HEK293 (cell line): ENCODE results near the gene SLC9C1.

Source experiments
- CTCF ChIA-PET: fragments of 350-600 bp; formaldehyde crosslinking; extraction: SDS; loops from one replicate; lab custom pipeline; 2021; ENCODE audit warnings: antibody characterized with exemption; lab: Yijun Ruan, JAX
- POLR2A ChIA-PET: fragments of 300-600 bp; formaldehyde crosslinking; extraction: SDS; loops from one replicate; lab custom pipeline; 2020; ENCODE audit warnings: antibody characterized with exemption, inconsistent platforms; lab: Yijun Ruan, JAX
- H3K27ac ChIP-seq: fragments of 200-500 bp; sonication (Bioruptor generic); 2 replicates; pipeline ENCODE4 v1.5.1; 2014; ENCODE audit warnings: low read depth, low read length, control low read depth, inconsistent platforms; ENCODE audit errors: extremely low read depth
- H3K36me3 ChIP-seq, 2 experiments: fragments of 200-500 bp in 1 of 2; sonication (Bioruptor generic) in 1 of 2; 1 replicate in 1 of 2; 2 replicates in 1 of 2; pipeline ENCODE4 v1.5.1; 2014 to 2017; ENCODE audit warnings: inconsistent platforms in 2 of 2, low read length in 2 of 2; ENCODE audit not compliant: control insufficient read depth in 2 of 2, insufficient read depth in 1 of 2
- H3K4me1 ChIP-seq: fragments of 200-500 bp; sonication (Bioruptor generic); 2 replicates; pipeline ENCODE4 v1.5.1; 2014; ENCODE audit warnings: mild to moderate bottlenecking, low read length, inconsistent platforms; ENCODE audit not compliant: control insufficient read depth, insufficient read depth
- H3K4me3 ChIP-seq: 2 replicates; pipeline ENCODE4 v1.5.1; 2011; ENCODE audit warnings: low read depth, mild to moderate bottlenecking, control low read depth, low read length, moderate library complexity
- H3K9me3 ChIP-seq: fragments of 200-500 bp; sonication (Bioruptor generic); 2 replicates; pipeline ENCODE4 v1.5.1; 2014; ENCODE audit warnings: low read depth, low read length, inconsistent platforms; ENCODE audit not compliant: control insufficient read depth, insufficient read depth
- FEZF1 ChIP-seq: fragments of 450-650 bp; formaldehyde crosslinking; IDR thresholded peaks from 2 replicates; pipeline ENCODE4 v1.5.1; 2016; ENCODE audit warnings: missing biosample characterization, missing genetic modification characterization
- GLI4 ChIP-seq: fragments of 450-650 bp; formaldehyde crosslinking; IDR thresholded peaks from 2 replicates; pipeline ENCODE4 v1.5.1; 2016; ENCODE audit warnings: missing biosample characterization, missing genetic modification characterization
- HIC1 ChIP-seq: fragments of 450-650 bp; formaldehyde crosslinking; IDR thresholded peaks from 2 replicates; pipeline ENCODE4 v1.5.1; 2016; ENCODE audit warnings: missing biosample characterization, missing genetic modification characterization
- INSM2 ChIP-seq: fragments of 450-650 bp; formaldehyde crosslinking; IDR thresholded peaks from 2 replicates; pipeline ENCODE4 v1.5.1; 2016; ENCODE audit warnings: missing biosample characterization, missing genetic modification characterization
- MEIS1 ChIP-seq: sonication (generic); formaldehyde crosslinking; IDR thresholded peaks from 2 replicates; pipeline ENCODE4 v1.8.1; 2022; ENCODE audit warnings: missing genetic modification reagents, mild to moderate bottlenecking, borderline replicate concordance
- PBX3 ChIP-seq: sonication (generic); formaldehyde crosslinking; IDR thresholded peaks from 2 replicates; pipeline ENCODE4 v1.8.1; 2022; ENCODE audit warnings: mild to moderate bottlenecking, moderate library complexity, missing genetic modification reagents
- SETDB1 ChIP-seq: IDR thresholded peaks from one replicate; pipeline ENCODE4 v1.6.1; 2017; ENCODE audit warnings: mild to moderate bottlenecking, low read length, moderate library complexity, mixed read lengths; ENCODE audit not compliant: insufficient read length
- SP2 ChIP-seq: fragments of 450-650 bp; formaldehyde crosslinking; IDR thresholded peaks from 2 replicates; pipeline ENCODE4 v1.5.1; 2016; ENCODE audit warnings: missing biosample characterization, missing genetic modification characterization
- YY1 ChIP-seq: fragments of 450-650 bp; formaldehyde crosslinking; IDR thresholded peaks from 2 replicates; pipeline ENCODE4 v1.5.1; 2018; ENCODE audit warnings: missing biosample characterization, missing genetic modification characterization
- YY2 ChIP-seq: fragments of 450-650 bp; formaldehyde crosslinking; IDR thresholded peaks from 2 replicates; pipeline ENCODE4 v1.5.1; 2016; ENCODE audit warnings: missing biosample characterization, missing genetic modification characterization
- ZBTB10 ChIP-seq: fragments of 450-650 bp; formaldehyde crosslinking; IDR thresholded peaks from 2 replicates; pipeline ENCODE4 v1.5.1; 2016; ENCODE audit warnings: missing biosample characterization, missing genetic modification characterization
- ZBTB20 ChIP-seq: fragments of 450-650 bp; formaldehyde crosslinking; IDR thresholded peaks from 2 replicates; pipeline ENCODE4 v1.5.1; 2016; ENCODE audit warnings: missing biosample characterization, missing genetic modification characterization
- ZFP69B ChIP-seq: fragments of 450-650 bp; formaldehyde crosslinking; IDR thresholded peaks from 2 replicates; pipeline ENCODE4 v1.5.1; 2016; ENCODE audit warnings: missing biosample characterization, missing genetic modification characterization
- ZNF112 ChIP-seq: fragments of 450-650 bp; formaldehyde crosslinking; IDR thresholded peaks from 2 replicates; pipeline ENCODE4 v1.5.0; 2017; ENCODE audit warnings: missing biosample characterization, missing genetic modification characterization
- ZNF121 ChIP-seq: fragments of 450-650 bp; formaldehyde crosslinking; IDR thresholded peaks from 2 replicates; pipeline ENCODE4 v1.5.1; 2016; ENCODE audit warnings: missing biosample characterization, missing genetic modification characterization
- ZNF184 ChIP-seq: fragments of 450-650 bp; IDR thresholded peaks from 2 replicates; pipeline ENCODE4 v1.5.1; 2018; ENCODE audit warnings: missing biosample characterization, mild to moderate bottlenecking, missing genetic modification characterization
- ZNF248 ChIP-seq: fragments of 450-650 bp; formaldehyde crosslinking; IDR thresholded peaks from 2 replicates; pipeline ENCODE4 v1.5.1; 2017; ENCODE audit warnings: missing biosample characterization, missing genetic modification characterization
- ZNF274 ChIP-seq, 2 experiments: fragments of 200-500 bp in 1 of 2; fragments of 450-650 bp in 1 of 2; sonication (Bioruptor generic) in 1 of 2; formaldehyde crosslinking in 1 of 2; IDR thresholded peaks; 2 replicates each; pipeline versions ENCODE4 v1.5.1 to v1.6.1; 2014 to 2016; ENCODE audit warnings: borderline replicate concordance in 1 of 2, inconsistent platforms in 1 of 2, low read length in 1 of 2, missing biosample characterization in 1 of 2, missing genetic modification characterization in 1 of 2
- ZNF362 ChIP-seq: fragments of 450-650 bp; formaldehyde crosslinking; IDR thresholded peaks from 2 replicates; pipeline ENCODE4 v1.5.1; 2016; ENCODE audit warnings: missing biosample characterization, missing genetic modification characterization
- ZNF416 ChIP-seq: fragments of 450-650 bp; formaldehyde crosslinking; IDR thresholded peaks from 2 replicates; pipeline ENCODE4 v1.5.1; 2016; ENCODE audit warnings: missing biosample characterization, missing genetic modification characterization
- ZNF423 ChIP-seq: fragments of 450-650 bp; formaldehyde crosslinking; IDR thresholded peaks from 2 replicates; pipeline ENCODE4 v1.5.1; 2016; ENCODE audit warnings: missing biosample characterization, missing genetic modification characterization
- ZNF488 ChIP-seq: fragments of 450-650 bp; formaldehyde crosslinking; IDR thresholded peaks from 2 replicates; pipeline ENCODE4 v1.5.1; 2016; ENCODE audit warnings: missing biosample characterization, missing genetic modification characterization
- ZNF510 ChIP-seq: fragments of 450-650 bp; formaldehyde crosslinking; IDR thresholded peaks from 2 replicates; pipeline ENCODE4 v1.5.1; 2018; ENCODE audit warnings: mild to moderate bottlenecking, missing genetic modification characterization, missing biosample characterization; ENCODE audit not compliant: insufficient replicate concordance
- ZNF629 ChIP-seq: fragments of 450-650 bp; formaldehyde crosslinking; IDR thresholded peaks from 2 replicates; pipeline ENCODE4 v1.5.1; 2017; ENCODE audit warnings: missing biosample characterization, missing genetic modification characterization
- ZNF660 ChIP-seq: fragments of 450-650 bp; IDR thresholded peaks from 2 replicates; pipeline ENCODE4 v1.5.1; 2018; ENCODE audit warnings: missing biosample characterization, mild to moderate bottlenecking, missing genetic modification characterization
- ZNF747 ChIP-seq: fragments of 450-650 bp; formaldehyde crosslinking; IDR thresholded peaks from 2 replicates; pipeline ENCODE4 v1.5.1; 2016; ENCODE audit warnings: missing biosample characterization, missing genetic modification characterization
- ZSCAN30 ChIP-seq: fragments of 450-650 bp; IDR thresholded peaks from 2 replicates; pipeline ENCODE4 v1.5.1; 2018; ENCODE audit warnings: missing biosample characterization, mild to moderate bottlenecking, missing genetic modification characterization, moderate library complexity

SLC9C1 gene

GRCh38 chr3:112175646-112176045, 118.4 kb downstream of the SLC9C1 start:
- ChIA-PET POLR2A (no interaction called here), CTCF (no interaction called here)
- Histone ChIP-seq H3K36me3 (no peaks in the 10 kb centered on the region), H3K9me3 (no peaks in the 10 kb centered on the region), H3K27ac (no peak overlapping the region), H3K4me1 (no peaks in the 10 kb centered on the region), H3K4me3 (no peak overlapping the region)
- TF ChIP-seq ZNF112 (tag by site-specific recombination) (no peak), PBX3 (CRISPR knock-in tag) (no peak), ZSCAN30 (tag by site-specific recombination) (no peak), HIC1 (tag by site-specific recombination) (no peak), ZFP69B (tag by site-specific recombination) (no peak), ZNF747 (tag by site-specific recombination) (no peak), MEIS1 (no peak), ZNF629 (tag by site-specific recombination) (no peak), ZNF248 (tag by site-specific recombination) (no peak), ZNF274 (IDR thresholded peaks at IDR 0.05; ENCODE audit: low read length) (no peak), ZNF274 (tag by site-specific recombination; IDR thresholded peaks at IDR 0.05; ENCODE audit: borderline replicate concordance) (no peak), INSM2 (no peak), ZNF660 (tag by site-specific recombination) (no peak), ZNF184 (tag by site-specific recombination) (no peak), ZNF510 (tag by site-specific recombination) (no peak), ZNF362 (no peak), GLI4 (tag by site-specific recombination) (no peak), SETDB1 (no peak), ZBTB20 (no peak)

GRCh38 chr3:112175037-112175436, 119.0 kb downstream of the SLC9C1 start:
- Histone ChIP-seq H3K4me3 (no peak overlapping the region), H3K36me3 (no peaks in the 10 kb centered on the region), H3K9me3 (no peaks in the 10 kb centered on the region), H3K27ac (no peak overlapping the region), H3K4me1 (no peaks in the 10 kb centered on the region)
- POLR2A ChIA-PET: interaction anchor here (0.6 kb wide), 1 partner anchor 43 kb away, joined by 5 read pairs; no protein-coding TSS in a partner anchor
- CTCF ChIA-PET: no interaction called here
- no peak for TF ChIP-seq ZBTB10 (tag by site-specific recombination)
- TF ChIP-seq ZNF121: no peak
- no peak for TF ChIP-seq YY1 (tag by site-specific recombination)
- TF ChIP-seq FEZF1: no peak
- no peak for TF ChIP-seq ZNF423 (tag by site-specific recombination)
- no peak for TF ChIP-seq SP2 (tag by site-specific recombination)
- TF ChIP-seq ZNF488 (tag by site-specific recombination): no peak
- TF ChIP-seq ZNF416 (tag by site-specific recombination): no peak
- no peak for TF ChIP-seq YY2 (tag by site-specific recombination)
